ENCODE results near the gene ADGRV1. TPM values are rescaled to one million over a fixed set of nuclear protein-coding genes. Genes with fewer than 3 reads are reported as not detected.

Gene ADGRV1
- polyA plus RNA-seq, 1 of the 3 experiments (the other 2 are of a cell fraction): 0.23 TPM

DNA sequence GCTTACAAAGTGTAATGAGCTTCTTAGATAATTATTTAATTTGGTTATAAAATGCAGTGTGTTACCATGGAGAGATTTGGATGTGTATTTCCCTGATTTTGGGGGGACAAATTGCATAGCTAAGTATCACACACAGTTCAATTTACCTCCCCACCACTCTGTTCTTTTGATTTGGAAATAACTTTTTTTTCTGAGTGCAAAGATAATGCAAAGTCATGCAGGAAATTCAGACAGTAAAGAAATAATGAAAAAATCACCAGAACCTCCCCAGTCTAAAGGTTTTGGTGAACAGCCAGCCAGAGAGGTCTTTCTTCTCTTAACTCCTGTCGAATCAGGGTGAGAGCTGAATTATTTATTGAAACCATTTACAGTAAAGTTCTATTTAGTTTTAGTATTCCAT lies 3.2 kb downstream of the ADGRV1 start:
- Histone ChIP-seq H3K4me1 (ENCODE audit: control insufficient read depth in 1 of 2, insufficient read depth in 2 of 2, low read depth in 1 of 2, low read length in 1 of 2) (no peaks in the 10 kb centered on the region; a peak in 2 of 4 replicates), H3K36me3 (replicated peaks in 1 of 2; ENCODE audit: control insufficient read depth in 1 of 2, insufficient read depth in 2 of 2, low read length in 1 of 2) (no peaks in the 10 kb centered on the region), H3K27me3 (ENCODE audit: insufficient read depth) (peaks cover 24% of the 10 kb centered on the region), H3K4me3 (ENCODE audit: low read depth in 2 of 2, low read length in 1 of 2) (no peak overlapping the region), H3K4me2 (no peak overlapping the region), H3K9me2 (no peaks in the 10 kb centered on the region), H4K20me1 (ENCODE audit: insufficient read depth) (no peaks in the 10 kb centered on the region), H3F3A (replicated peaks; ENCODE audit: insufficient read depth) (no peaks in the 10 kb centered on the region), H2AFZ (ENCODE audit: low read depth) (no peak overlapping the region), H3K79me2 (ENCODE audit: insufficient read depth) (no peaks in the 10 kb centered on the region), H3K9me3 (no peaks in the 10 kb centered on the region), H3K9ac (no peak overlapping the region), H3K27ac (ENCODE audit: low read depth in 2 of 2, low read length in 1 of 2) (no peak overlapping the region)
- WGBS (ENCODE audit: low lambda C conversion rate): 54% methylated on average over 1 of the region's 1 CpG
- DNase-seq: no peak
- TF ChIP-seq, protein P1, sequence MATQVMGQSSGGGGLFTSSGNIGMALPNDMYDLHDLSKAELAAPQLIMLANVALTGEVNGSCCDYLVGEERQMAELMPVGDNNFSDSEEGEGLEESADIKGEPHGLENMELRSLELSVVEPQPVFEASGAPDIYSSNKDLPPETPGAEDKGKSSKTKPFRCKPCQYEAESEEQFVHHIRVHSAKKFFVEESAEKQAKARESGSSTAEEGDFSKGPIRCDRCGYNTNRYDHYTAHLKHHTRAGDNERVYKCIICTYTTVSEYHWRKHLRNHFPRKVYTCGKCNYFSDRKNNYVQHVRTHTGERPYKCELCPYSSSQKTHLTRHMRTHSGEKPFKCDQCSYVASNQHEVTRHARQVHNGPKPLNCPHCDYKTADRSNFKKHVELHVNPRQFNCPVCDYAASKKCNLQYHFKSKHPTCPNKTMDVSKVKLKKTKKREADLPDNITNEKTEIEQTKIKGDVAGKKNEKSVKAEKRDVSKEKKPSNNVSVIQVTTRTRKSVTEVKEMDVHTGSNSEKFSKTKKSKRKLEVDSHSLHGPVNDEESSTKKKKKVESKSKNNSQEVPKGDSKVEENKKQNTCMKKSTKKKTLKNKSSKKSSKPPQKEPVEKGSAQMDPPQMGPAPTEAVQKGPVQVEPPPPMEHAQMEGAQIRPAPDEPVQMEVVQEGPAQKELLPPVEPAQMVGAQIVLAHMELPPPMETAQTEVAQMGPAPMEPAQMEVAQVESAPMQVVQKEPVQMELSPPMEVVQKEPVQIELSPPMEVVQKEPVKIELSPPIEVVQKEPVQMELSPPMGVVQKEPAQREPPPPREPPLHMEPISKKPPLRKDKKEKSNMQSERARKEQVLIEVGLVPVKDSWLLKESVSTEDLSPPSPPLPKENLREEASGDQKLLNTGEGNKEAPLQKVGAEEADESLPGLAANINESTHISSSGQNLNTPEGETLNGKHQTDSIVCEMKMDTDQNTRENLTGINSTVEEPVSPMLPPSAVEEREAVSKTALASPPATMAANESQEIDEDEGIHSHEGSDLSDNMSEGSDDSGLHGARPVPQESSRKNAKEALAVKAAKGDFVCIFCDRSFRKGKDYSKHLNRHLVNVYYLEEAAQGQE (IDR thresholded peaks at IDR 0.05; ENCODE audit: low read depth, low read length): no peak
- TF ChIP-seq, protein P2, sequence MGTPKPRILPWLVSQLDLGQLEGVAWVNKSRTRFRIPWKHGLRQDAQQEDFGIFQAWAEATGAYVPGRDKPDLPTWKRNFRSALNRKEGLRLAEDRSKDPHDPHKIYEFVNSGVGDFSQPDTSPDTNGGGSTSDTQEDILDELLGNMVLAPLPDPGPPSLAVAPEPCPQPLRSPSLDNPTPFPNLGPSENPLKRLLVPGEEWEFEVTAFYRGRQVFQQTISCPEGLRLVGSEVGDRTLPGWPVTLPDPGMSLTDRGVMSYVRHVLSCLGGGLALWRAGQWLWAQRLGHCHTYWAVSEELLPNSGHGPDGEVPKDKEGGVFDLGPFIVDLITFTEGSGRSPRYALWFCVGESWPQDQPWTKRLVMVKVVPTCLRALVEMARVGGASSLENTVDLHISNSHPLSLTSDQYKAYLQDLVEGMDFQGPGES (IDR thresholded peaks at IDR 0.05; ENCODE audit: low read depth, low read length): no peak
- TF ChIP-seq NFIC (IDR thresholded peaks at IDR 0.05; ENCODE audit: borderline replicate concordance) (no peak), ELF1 (IDR thresholded peaks at IDR 0.05) (no peak), MXI1 (IDR thresholded peaks at IDR 0.05; ENCODE audit: low read depth, low read length) (no peak), FOSL2 (IDR thresholded peaks at IDR 0.05; ENCODE audit: borderline replicate concordance, low read depth) (no peak), RXRA (IDR thresholded peaks at IDR 0.05; ENCODE audit: borderline replicate concordance, low read depth) (no peak), CHD2 (IDR thresholded peaks at IDR 0.05; ENCODE audit: low read length, partially characterized antibody) (no peak), TAF1 (IDR thresholded peaks at IDR 0.05; ENCODE audit: borderline replicate concordance, low read depth, low read length) (no peak)
- TF ChIP-seq, protein P3, sequence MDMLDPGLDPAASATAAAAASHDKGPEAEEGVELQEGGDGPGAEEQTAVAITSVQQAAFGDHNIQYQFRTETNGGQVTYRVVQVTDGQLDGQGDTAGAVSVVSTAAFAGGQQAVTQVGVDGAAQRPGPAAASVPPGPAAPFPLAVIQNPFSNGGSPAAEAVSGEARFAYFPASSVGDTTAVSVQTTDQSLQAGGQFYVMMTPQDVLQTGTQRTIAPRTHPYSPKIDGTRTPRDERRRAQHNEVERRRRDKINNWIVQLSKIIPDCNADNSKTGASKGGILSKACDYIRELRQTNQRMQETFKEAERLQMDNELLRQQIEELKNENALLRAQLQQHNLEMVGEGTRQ (IDR thresholded peaks at IDR 0.05; ENCODE audit: borderline replicate concordance, low read depth, low read length): no peak
- TF ChIP-seq, protein P4, sequence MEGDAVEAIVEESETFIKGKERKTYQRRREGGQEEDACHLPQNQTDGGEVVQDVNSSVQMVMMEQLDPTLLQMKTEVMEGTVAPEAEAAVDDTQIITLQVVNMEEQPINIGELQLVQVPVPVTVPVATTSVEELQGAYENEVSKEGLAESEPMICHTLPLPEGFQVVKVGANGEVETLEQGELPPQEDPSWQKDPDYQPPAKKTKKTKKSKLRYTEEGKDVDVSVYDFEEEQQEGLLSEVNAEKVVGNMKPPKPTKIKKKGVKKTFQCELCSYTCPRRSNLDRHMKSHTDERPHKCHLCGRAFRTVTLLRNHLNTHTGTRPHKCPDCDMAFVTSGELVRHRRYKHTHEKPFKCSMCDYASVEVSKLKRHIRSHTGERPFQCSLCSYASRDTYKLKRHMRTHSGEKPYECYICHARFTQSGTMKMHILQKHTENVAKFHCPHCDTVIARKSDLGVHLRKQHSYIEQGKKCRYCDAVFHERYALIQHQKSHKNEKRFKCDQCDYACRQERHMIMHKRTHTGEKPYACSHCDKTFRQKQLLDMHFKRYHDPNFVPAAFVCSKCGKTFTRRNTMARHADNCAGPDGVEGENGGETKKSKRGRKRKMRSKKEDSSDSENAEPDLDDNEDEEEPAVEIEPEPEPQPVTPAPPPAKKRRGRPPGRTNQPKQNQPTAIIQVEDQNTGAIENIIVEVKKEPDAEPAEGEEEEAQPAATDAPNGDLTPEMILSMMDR (IDR thresholded peaks at IDR 0.05): no peak
- POLR2A ChIA-PET: no interaction called here
- CTCF ChIA-PET: interaction anchor here (0.7 to 1.2 kb wide), 2 partner anchors 10 to 159 kb away, joined by 3 read pairs; no protein-coding TSS in a partner anchor

Measured in SK-N-SH (cell line).